ENCODE results near the gene DMRTB1. TPM values are rescaled to one million over a fixed set of nuclear protein-coding genes. Genes with fewer than 3 reads are reported as not detected.

Gene DMRTB1
- total and polyA plus RNA-seq, 2 donors (not counting 1 experiment from before 2014, with no cell fraction given) = not detected

DNA sequence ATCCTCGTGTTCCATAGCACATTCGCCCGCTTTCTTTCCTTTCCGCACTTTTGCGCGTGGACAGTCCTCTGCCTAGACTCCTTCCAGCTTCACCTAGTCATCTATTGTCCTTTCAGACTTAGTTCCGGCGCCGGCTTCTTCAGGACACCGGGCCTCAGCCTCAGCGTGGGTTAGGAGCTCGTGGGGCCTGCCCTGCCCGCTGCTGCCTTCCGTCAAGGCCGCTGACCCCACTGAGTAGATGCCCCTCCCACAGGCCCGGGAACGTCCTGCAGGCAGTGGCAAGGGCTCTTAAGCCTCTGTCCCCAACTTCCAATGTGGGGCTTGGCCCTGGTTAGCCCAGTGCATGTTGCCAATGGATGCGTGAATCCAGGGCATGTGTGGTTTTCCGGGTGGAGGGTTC lies 11.4 kb downstream of the DMRTB1 start:
- Histone ChIP-seq H2AFZ (ENCODE audit: low read length) (no peak overlapping the region), H3K4me3 (replicated peaks in 1 of 4; ENCODE audit: control extremely low read depth in 1 of 4, insufficient read depth in 1 of 4, low read depth in 3 of 4, low read length in 4 of 4) (no peak overlapping the region), H3K79me2 (ENCODE audit: control insufficient read depth, insufficient read depth, low read length) (no peaks in the 10 kb centered on the region), H3K4me1 (ENCODE audit: control insufficient read depth, extremely low read depth, insufficient read depth, low read length) (peaks cover 2% of the 10 kb centered on the region), H3K9ac (ENCODE audit: insufficient read depth, low read length) (no peak overlapping the region), H3K4me2 (ENCODE audit: extremely low read depth, insufficient read depth, low read length) (peak overlapping the region; percentile 56), H4K20me1 (ENCODE audit: control insufficient read depth, extremely low read depth, insufficient read depth, low read length) (no peaks in the 10 kb centered on the region), H3K9me3 (ENCODE audit: control insufficient read depth, insufficient read depth, low read depth, low read length) (no peaks in the 10 kb centered on the region), H3K27me3 (ENCODE audit: control insufficient read depth, insufficient read depth, low read length) (peaks cover 3% of the 10 kb centered on the region), H3K27ac (ENCODE audit: insufficient read depth, low read length) (no peak overlapping the region), H3K36me3 (ENCODE audit: control insufficient read depth, insufficient read depth, low read length) (no peaks in the 10 kb centered on the region)
- TF ChIP-seq, protein P1, sequence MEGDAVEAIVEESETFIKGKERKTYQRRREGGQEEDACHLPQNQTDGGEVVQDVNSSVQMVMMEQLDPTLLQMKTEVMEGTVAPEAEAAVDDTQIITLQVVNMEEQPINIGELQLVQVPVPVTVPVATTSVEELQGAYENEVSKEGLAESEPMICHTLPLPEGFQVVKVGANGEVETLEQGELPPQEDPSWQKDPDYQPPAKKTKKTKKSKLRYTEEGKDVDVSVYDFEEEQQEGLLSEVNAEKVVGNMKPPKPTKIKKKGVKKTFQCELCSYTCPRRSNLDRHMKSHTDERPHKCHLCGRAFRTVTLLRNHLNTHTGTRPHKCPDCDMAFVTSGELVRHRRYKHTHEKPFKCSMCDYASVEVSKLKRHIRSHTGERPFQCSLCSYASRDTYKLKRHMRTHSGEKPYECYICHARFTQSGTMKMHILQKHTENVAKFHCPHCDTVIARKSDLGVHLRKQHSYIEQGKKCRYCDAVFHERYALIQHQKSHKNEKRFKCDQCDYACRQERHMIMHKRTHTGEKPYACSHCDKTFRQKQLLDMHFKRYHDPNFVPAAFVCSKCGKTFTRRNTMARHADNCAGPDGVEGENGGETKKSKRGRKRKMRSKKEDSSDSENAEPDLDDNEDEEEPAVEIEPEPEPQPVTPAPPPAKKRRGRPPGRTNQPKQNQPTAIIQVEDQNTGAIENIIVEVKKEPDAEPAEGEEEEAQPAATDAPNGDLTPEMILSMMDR (conservative IDR thresholded peaks at IDR 0.05 in 1 of 2, IDR thresholded peaks at IDR 0.05 in 1 of 2; ENCODE audit: low read depth in 1 of 2, low read length in 2 of 2) = no peak
- no peak for TF ChIP-seq EZH2 (IDR thresholded peaks at IDR 0.05; ENCODE audit: low read length, missing control alignments)
- no peak for DNase-seq (ENCODE audit: low read depth in 2 of 2)

DNA sequence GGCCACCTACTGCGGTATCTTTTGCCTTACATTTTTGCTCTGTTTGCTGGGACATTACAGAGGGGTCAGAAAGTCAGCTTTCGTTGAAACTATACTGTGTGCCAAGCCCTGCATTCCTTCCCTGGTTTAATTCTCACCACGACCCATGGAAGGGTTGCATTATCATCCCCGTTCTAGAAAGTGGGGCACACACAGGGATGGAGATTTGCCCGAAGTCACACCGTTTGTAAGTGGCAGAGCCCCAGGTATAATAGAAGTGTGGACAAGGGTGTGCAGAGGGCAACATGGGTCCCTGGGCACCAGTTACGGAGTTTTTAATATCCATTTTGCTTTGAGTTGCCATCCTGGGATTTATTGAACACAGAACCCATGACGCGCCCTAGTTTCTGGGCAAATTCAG lies 11.8 kb downstream of the DMRTB1 start:
- no peak overlapping the region for H3K4me3 ChIP-seq (replicated peaks in 1 of 4; ENCODE audit: control extremely low read depth in 1 of 4, insufficient read depth in 1 of 4, low read depth in 3 of 4, low read length in 4 of 4)
- no peaks in the 10 kb centered on the region for H3K79me2 ChIP-seq (ENCODE audit: control insufficient read depth, insufficient read depth, low read length)
- peaks cover 2% of the 10 kb centered on the region for H3K4me1 ChIP-seq (ENCODE audit: control insufficient read depth, extremely low read depth, insufficient read depth, low read length)
- peaks cover 3% of the 10 kb centered on the region for H3K27me3 ChIP-seq (ENCODE audit: control insufficient read depth, insufficient read depth, low read length)
- H3K9me3 ChIP-seq (ENCODE audit: control insufficient read depth, insufficient read depth, low read depth, low read length) = no peaks in the 10 kb centered on the region
- H3K27ac ChIP-seq (ENCODE audit: insufficient read depth, low read length) = no peak overlapping the region
- H4K20me1 ChIP-seq (ENCODE audit: control insufficient read depth, extremely low read depth, insufficient read depth, low read length) = no peaks in the 10 kb centered on the region
- no peak overlapping the region for H3K4me2 ChIP-seq (ENCODE audit: extremely low read depth, insufficient read depth, low read length)
- H3K36me3 ChIP-seq (ENCODE audit: control insufficient read depth, insufficient read depth, low read length) = no peaks in the 10 kb centered on the region
- DNase-seq (ENCODE audit: low read depth in 2 of 2) = no peak
- H2AFZ ChIP-seq (ENCODE audit: low read length) = no peak overlapping the region
- TF ChIP-seq EZH2 (IDR thresholded peaks at IDR 0.05; ENCODE audit: low read length, missing control alignments) = no peak
- TF ChIP-seq, protein P1 (conservative IDR thresholded peaks at IDR 0.05 in 1 of 2, IDR thresholded peaks at IDR 0.05 in 1 of 2; ENCODE audit: low read depth in 1 of 2, low read length in 2 of 2) = no peak
- H3K9ac ChIP-seq (ENCODE audit: insufficient read depth, low read length) = no peak overlapping the region

DNA sequence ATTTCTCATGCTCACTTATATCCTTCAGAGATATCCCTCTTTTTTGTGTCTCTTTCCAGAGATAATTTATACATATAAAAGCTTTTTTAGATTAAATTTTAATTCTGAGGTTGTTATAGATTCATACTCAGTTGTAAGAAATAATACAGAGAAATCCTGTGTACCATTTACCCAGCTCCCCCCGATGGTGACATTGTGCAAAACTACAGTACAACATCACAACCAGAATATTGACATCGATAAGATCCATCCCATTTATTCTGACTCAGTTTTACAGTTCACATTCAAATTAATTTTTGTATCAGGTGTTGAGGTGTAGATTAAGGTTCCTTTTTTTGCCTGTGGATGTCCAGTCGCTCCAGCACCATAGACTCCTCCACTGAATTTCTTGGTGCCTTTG lies 14.3 kb downstream of the DMRTB1 start:
- H3K4me3 ChIP-seq (replicated peaks in 1 of 4; ENCODE audit: control extremely low read depth in 1 of 4, insufficient read depth in 1 of 4, low read depth in 3 of 4, low read length in 4 of 4) = no peak overlapping the region
- no peak overlapping the region for H2AFZ ChIP-seq (ENCODE audit: low read length)
- H3K27ac ChIP-seq (ENCODE audit: insufficient read depth, low read length) = no peak overlapping the region
- DNase-seq (ENCODE audit: low read depth in 2 of 2) = peak in 1 of 2 donors; percentile 28
- no peaks in the 10 kb centered on the region for H4K20me1 ChIP-seq (ENCODE audit: control insufficient read depth, extremely low read depth, insufficient read depth, low read length)
- H3K36me3 ChIP-seq (ENCODE audit: control insufficient read depth, insufficient read depth, low read length) = no peaks in the 10 kb centered on the region
- no peaks in the 10 kb centered on the region for H3K79me2 ChIP-seq (ENCODE audit: control insufficient read depth, insufficient read depth, low read length)
- H3K4me2 ChIP-seq (ENCODE audit: extremely low read depth, insufficient read depth, low read length) = no peak overlapping the region
- peaks cover 2% of the 10 kb centered on the region for H3K4me1 ChIP-seq (ENCODE audit: control insufficient read depth, extremely low read depth, insufficient read depth, low read length)
- TF ChIP-seq EZH2 (IDR thresholded peaks at IDR 0.05; ENCODE audit: low read length, missing control alignments) = no peak
- TF ChIP-seq, protein P1 (conservative IDR thresholded peaks at IDR 0.05 in 1 of 2, IDR thresholded peaks at IDR 0.05 in 1 of 2; ENCODE audit: low read depth in 1 of 2, low read length in 2 of 2) = peak; percentile 25 to 46
- H3K9me3 ChIP-seq (ENCODE audit: control insufficient read depth, insufficient read depth, low read depth, low read length) = no peaks in the 10 kb centered on the region
- H3K9ac ChIP-seq (ENCODE audit: insufficient read depth, low read length) = no peak overlapping the region
- H3K27me3 ChIP-seq (ENCODE audit: control insufficient read depth, insufficient read depth, low read length) = peaks cover 11% of the 10 kb centered on the region
